GM21526 (cell line): ENCODE measurements around the gene MCM8.
"Not testable (repeated sequence)": the region's sequence is repeated elsewhere in the genome, so short reads cannot be mapped to it uniquely, and the experiment has no call there.

ENCODE experiments used
- ATAC-seq: cut with Tn5 transposase; IDR thresholded peaks from one replicate; pipeline ENCODE4 v1.9.1; 2021; ENCODE audit warnings: moderate library complexity; ENCODE audit not compliant: unreplicated experiment, low FRiP score

MCM8 gene

GRCh38 chr20:5991623-5992441 is 41.4 kb downstream of the MCM8 start:
- no peak for ATAC-seq

GRCh38 chr20:5996765-5997164 is 46.3 kb downstream of the MCM8 start:
- ATAC-seq: peak; percentile 89

- no peak for ATAC-seq
Observed at GRCh38 chr20:5999783-6000182, 49.3 kb downstream of the MCM8 start.

- no peak for ATAC-seq
Observed at GRCh38 chr20:6000871-6001270, 50.4 kb downstream of the MCM8 start.

DNA sequence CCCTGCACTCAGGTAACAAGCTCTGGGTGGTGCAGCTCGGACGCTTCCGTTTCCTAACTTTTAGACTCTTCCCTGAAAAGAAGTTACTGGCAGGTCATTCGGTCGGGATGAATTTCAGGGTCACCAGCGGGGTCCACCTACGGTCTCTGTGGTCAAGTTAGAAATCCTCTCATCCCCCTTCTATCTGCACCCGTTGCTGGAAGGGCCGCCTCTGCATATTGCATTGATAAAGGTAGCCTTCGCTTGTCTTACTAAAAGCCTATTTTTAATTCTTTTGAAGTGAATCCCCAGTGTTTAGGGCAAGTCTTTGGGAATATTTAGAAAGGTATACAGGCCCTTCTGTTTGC is 56.1 kb downstream of the MCM8 start:
- ATAC-seq: no peak

GRCh38 chr20:6007094-6007528 is 56.7 kb downstream of the MCM8 start:
- no peak for ATAC-seq

DNA sequence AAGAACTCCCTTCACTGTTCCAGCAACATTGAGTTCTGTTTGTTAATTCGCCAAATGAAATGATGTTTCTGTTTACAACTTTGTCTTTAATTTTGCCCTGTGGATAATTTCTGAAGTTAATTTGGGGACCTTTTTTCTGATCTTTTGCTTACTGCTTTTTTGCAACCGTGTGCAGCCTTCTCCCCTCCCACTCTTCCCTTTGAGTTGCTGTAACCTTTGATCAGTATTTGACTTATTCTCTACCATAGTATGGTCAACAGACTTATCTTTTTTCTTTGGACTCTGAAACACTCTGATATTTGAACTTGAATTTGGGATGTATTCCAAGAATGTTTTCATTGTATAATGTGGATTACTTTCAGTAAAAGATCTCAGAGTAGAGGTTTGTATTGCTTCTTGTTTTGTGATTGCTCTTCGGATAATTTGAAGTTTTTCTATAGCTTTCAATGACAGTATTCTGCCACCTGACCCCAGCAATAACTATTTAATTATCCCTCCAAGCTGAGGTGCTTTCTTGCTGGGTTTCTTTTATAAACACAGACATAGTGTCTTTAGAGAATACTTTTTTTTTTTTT is 57.2 kb downstream of the MCM8 start:
- no peak for ATAC-seq

DNA sequence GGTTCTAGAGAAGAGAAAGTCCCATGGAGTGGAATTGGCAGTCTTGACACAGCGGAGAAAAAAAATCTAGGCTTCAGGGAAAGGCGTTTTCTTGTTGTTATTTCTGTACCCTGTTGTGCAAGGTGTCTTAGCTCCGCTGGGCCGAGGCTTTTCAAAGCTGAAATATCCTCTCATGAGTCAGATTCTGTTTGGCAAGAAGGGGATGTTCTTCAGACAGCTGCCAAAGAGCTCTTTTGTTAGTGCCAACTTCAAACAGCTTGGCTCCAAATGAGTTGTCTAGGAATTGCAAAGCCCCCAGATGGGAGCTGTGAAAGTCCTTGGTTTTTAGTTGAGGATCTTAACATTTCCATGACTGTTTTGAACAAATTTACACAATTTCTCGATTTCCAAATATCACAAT is 57.8 kb downstream of the MCM8 start:
- no peak for ATAC-seq

GRCh38 chr20:6012179-6012578 is 61.7 kb downstream of the MCM8 start:
- no peak for ATAC-seq

DNA sequence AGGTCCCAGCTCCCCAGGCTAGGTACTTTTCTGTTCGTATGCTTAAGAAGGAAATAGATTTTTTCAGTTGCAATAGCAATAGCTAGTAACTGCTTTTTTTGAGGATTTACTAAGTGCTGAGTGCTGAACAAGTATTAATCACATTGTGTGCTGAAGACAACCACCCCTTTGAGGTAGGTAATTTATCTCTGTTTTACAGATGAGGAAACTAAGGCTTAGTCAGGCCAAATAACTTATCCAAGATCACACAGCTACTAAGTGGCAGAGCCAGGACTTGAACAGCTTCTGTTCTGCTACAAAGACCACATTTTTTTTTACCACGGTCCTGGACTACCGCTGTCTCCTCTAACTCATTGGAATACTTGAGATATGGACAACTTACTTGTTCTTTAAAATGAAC is 63.6 kb downstream of the MCM8 start:
- no peak for ATAC-seq

- no peak for ATAC-seq
Observed at GRCh38 chr20:6014957-6015356, 64.5 kb downstream of the MCM8 start.

- no peak for ATAC-seq
Observed at GRCh38 chr20:6017467-6017866, 67.0 kb downstream of the MCM8 start.

DNA sequence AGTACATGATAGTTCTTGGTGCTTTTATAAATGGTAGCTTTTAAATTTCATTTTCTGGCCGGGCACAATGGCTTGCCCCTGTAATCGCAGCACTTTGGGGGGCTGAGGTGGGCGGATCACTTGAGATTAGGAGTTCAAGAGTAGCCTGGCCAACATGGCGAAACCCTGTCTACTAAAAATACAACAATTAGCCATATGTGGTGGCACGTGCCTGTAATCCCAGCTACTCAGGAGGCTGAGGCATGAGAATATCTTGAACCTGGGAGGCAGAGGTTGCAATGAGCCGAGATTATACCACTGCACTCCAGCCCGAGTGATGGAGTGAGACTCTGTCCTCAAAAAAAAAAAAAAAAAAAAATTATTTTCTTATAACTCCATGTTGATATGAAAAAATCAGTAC is 67.4 kb downstream of the MCM8 start:
- ATAC-seq: no peak

GRCh38 chr20:6024768-6025167 is 74.3 kb downstream of the MCM8 start:
- no peak for ATAC-seq

- ATAC-seq: no peak
Observed at GRCh38 chr20:6026051-6026450, 75.6 kb downstream of the MCM8 start.

GRCh38 chr20:6028818-6029217 is 78.4 kb downstream of the MCM8 start:
- no peak for ATAC-seq

DNA sequence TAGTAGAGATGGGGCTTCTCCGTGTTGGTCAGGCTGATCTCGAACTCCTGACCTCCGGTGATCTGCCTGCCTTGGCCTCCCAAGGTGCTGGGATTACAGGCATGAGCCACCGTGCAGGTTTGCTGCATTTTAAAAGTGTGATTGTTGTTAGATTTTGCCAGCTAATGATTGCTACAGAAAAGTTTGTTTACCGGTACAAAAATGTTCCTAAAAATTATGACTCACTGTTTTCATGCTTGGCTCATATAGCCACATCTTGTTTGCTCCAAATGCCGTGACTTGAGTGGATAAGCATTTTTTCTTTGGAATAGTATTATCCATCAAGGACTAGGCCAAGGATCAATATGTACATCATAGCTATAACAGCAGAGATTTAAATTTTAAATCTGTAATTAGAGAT is 79.1 kb downstream of the MCM8 start:
- ATAC-seq: no peak

GRCh38 chr20:6030453-6031080 is 80.1 kb downstream of the MCM8 start:
- no peak for ATAC-seq

- ATAC-seq: not testable (repeated sequence)
Observed at GRCh38 chr20:6032907-6033306, 82.5 kb downstream of the MCM8 start.

- ATAC-seq: no peak
Observed at GRCh38 chr20:6034134-6034969, 83.9 kb downstream of the MCM8 start.

DNA sequence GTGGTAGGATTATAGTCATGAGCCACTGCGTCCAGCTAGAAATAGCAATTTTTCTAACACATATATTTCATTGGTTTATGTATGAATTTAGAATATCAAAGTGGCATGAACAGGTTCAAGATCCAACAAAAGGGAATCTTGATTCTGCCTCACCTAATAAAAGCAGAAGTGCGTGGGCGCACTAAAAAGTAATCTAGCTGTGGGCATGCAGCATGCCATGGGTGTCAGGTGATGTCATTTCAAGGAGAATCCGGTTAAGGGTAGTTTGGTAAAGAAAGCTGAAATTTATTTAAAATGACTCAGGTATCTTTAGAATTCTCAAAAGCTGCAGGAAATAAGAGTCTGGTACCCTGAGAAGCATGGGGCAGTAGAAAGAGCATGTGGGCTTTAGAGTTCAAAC is 85.8 kb downstream of the MCM8 start:
- no peak for ATAC-seq
